Measurements from ENCODE around the gene GRIK4.

GRIK4 gene

GRCh38 chr11:120608061-120608460, 96.5 kb downstream of the GRIK4 start:
- no peak for TF ChIP-seq CTCF (IDR thresholded peaks at IDR 0.05; ENCODE audit: insufficient read depth, low read depth, low read length, missing control alignments)
- no peak for DNase-seq (ENCODE audit: low read depth)
- H3K4me3 ChIP-seq (ENCODE audit: low read depth, low read length), result no peak overlapping the region

DNA sequence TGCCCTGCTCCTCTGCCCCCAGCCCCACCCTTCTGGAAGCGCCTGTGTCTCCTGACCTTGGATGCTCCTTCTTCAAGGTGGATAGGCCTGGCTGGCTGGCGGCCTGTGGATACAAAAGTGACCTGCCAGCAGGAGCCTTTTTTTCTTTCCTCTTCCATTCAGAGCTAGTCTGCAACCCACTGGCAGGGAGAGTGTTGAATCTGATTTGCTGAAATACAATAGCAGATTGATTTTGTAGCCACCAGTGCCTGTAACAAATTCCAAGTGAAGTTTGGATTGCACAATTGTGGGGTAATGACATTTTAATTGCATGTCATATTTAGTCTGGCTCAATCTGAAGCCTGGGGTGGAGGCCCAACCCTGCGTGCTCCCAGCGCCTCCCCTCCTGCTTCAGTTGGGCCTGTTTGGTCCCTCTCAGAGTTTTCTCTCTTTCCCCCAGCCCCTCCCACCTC, 97.2 kb downstream of the GRIK4 start:
- no peak for TF ChIP-seq CTCF (IDR thresholded peaks at IDR 0.05; ENCODE audit: insufficient read depth, low read depth, low read length, missing control alignments)
- DNase-seq (ENCODE audit: low read depth), result no peak
- no peak overlapping the region for H3K4me3 ChIP-seq (ENCODE audit: low read depth, low read length)

DNA sequence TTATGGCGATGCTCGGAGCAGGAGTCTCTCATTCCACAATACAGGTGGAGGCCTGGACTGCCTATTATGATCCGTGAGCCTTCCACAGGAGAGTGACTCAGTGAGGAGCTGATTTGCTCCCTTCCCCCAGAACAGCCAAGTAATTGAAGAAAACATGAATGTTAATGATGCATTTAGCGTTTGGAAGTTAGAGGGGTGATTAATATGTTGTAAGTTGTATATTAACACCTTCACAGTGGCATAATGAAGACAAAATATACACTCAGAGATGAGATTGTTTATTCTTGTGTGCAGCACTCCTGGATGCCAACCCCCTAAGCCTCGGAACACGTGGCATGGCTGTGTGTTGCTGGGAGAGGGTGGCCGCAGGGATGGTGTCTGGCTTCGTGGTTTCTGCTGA, 98.6 kb downstream of the GRIK4 start:
- no peak overlapping the region for H3K4me3 ChIP-seq (ENCODE audit: low read depth, low read length)
- TF ChIP-seq CTCF (IDR thresholded peaks at IDR 0.05; ENCODE audit: insufficient read depth, low read depth, low read length, missing control alignments), result no peak
- no peak for DNase-seq (ENCODE audit: low read depth)

DNA sequence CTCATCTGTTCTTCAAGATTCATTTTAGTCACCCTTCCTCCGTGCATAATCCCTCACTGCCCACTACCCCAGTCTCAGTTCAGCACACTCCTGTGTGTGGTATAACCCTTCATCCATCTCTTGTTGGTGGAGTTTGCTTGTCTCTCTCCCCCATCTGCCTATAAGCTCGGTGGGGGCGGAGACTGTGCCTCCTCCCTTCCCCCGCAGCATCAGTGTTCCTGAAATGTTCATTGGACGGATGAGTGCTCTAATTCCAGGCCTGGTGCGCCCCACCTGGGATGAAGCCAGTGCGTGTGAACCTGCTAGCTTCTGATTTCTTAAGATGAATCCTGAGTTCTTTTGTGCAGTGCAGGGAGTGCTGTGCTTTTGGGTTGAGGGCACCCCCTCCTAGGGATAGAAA, 100.0 kb downstream of the GRIK4 start:
- TF ChIP-seq CTCF (IDR thresholded peaks at IDR 0.05; ENCODE audit: insufficient read depth, low read depth, low read length, missing control alignments), result no peak
- DNase-seq (ENCODE audit: low read depth), result no peak
- H3K4me3 ChIP-seq (ENCODE audit: low read depth, low read length), result no peak overlapping the region

DNA sequence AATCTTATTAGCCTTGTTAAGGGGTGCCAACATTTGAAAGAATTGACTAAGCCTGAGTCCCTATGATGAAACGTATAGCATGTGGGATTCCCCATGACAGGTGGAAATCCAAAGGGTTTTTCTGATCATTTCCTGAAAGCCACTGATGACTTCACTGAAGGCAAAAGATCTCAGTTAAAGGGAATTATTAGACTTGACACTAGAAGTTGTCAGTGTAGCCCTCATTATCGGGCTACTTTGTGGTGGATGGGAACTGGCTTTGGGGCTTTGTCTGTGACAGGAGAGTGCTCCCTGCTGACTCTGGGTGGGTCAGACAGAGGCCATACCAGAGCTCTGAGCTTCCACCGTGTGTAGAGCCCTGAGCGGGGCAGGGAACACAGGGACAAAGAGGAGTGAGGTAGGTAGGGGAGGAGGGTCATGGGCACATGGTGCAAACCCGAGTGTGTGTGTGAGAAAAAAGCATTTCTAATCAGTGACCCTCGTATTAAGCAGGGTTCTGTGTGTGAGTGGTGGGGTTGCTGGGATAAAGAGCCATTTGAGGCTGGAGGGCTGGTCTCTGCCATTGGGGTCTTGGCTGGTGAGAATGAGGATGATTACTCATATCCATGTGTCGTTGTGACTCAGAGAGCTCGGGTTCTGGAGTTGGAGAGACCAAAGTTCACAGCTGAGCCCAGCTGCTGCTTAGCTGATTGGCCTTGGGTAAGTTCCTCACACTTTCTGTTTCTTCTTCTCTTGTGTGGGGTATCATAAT, 101.1 kb downstream of the GRIK4 start:
- peak; percentile 94 for DNase-seq (ENCODE audit: low read depth)

DNA sequence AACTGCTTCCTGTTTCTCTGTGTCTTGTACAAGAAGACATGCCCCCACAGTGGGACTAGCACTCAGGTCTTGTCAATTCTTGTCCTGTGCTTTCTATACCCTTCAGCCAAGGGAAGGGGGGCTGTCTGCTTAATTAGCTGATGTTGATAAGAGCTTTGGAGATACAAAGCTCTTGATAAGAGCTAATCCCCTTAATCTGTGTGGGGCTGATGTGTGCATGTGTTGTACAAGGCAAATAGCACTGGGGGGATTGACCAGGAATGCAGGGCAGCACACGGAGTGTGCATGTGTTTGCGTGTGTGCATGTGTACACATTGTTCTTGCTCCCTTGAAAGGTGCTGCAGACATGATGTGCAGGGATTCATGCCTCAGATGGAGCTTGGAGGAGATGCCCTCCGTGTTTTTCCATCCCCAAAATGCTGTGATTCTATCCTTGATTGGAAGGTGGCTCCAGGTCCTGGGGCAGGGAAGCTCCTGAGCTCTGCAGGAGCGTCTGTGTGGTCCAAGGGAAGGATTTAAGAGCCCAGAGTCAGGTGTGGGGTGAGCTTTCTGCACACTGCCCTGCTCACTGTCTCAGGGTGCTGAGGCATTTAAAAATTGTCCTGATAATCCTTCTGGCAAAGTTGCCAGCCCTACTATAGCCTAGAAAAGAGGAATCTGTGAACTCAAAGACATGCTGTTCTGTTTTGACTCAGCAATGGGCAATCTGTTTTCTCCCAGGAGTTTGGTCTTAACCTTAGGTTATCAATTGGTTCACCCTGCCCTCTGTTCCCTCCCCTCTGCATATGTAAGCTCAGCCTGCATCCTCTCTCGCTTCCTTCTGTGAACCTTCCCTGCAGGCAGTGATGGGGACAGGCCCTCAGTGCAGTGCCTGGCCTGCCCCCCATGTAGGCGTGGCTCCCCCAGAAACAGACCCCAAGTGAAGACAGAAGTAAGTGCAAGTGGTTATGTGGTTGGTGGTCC, 102.0 kb downstream of the GRIK4 start:
- no peak for TF ChIP-seq CTCF (IDR thresholded peaks at IDR 0.05; ENCODE audit: insufficient read depth, low read depth, low read length, missing control alignments)
- H3K4me3 ChIP-seq (ENCODE audit: low read depth, low read length), result peak overlapping the region; percentile 46
- DNase-seq (ENCODE audit: low read depth), result peak; percentile 84

More for the DNA sequence above, 101.1 kb downstream of the GRIK4 start:
- TF ChIP-seq CTCF (IDR thresholded peaks at IDR 0.05; ENCODE audit: insufficient read depth, low read depth, low read length, missing control alignments), result no peak
- peak overlapping the region; percentile 46 for H3K4me3 ChIP-seq (ENCODE audit: low read depth, low read length)

Data from GM12865 (cell line).